HepG2 (cell line): ENCODE measurements around the gene TFAP2D. TPM values are rescaled to one million over a fixed set of nuclear protein-coding genes. Genes with fewer than 3 reads are reported as not detected.

Source experiments
- ATAC-seq: fragments of 200-7000 bp; cut with Tn5 transposase; 3 replicates; pipeline ENCODE4 v1.9.1; 2020; ENCODE audit warnings: mild to moderate bottlenecking, moderate library complexity
- BruUV-seq: library from RNA; stranded (reverse); fragments of 400-500 nt; replicated peaks from 2 replicates; lab custom pipeline; 2021; lab: Mats Ljungman, UMichigan
- CTCF ChIA-PET: fragments of 300-600 bp; formaldehyde crosslinking; extraction: SDS; loops from one replicate; lab custom pipeline; 2021; ENCODE audit warnings: low total read pairs, inconsistent platforms, low intra/inter-chr PET ratio; lab: Yijun Ruan, JAX
- POLR2A ChIA-PET: fragments of 350-600 bp; sonication (Branson Sonifier 250); formaldehyde crosslinking; loops from one replicate; lab custom pipeline; 2020; ENCODE audit warnings: antibody characterized with exemption, inconsistent platforms; lab: Yijun Ruan, JAX
- DNase-seq: peaks from one replicate; pipeline ENCODE4 v3.0.0-alpha.2; 2015; ENCODE audit warnings: low spot score
- FAIRE-seq: peaks from 3 replicates; lab custom pipeline; 2011; peaks lifted over from hg19 to GRCh38; lab: Jason Lieb, UNC
- H2AFZ ChIP-seq: one replicate; pipeline ENCODE4 v1.6.1; 2011; ENCODE audit warnings: low read length, inconsistent platforms
- H3K27ac ChIP-seq: fragments of 300-600 bp; 3 replicates; pipeline ENCODE4 v1.8.0; 2011; ENCODE audit warnings: mixed run types, mild to moderate bottlenecking, mixed read lengths, low read length, inconsistent platforms; ENCODE audit not compliant: insufficient read depth; ENCODE audit errors: extremely low read length
- H3K27me3 ChIP-seq, 2 experiments: fragments of 200-600 bp in 1 of 2; 2 replicates in 1 of 2; 3 replicates in 1 of 2; pipeline versions ENCODE4 v1.6.0 to v1.8.0; 2011; ENCODE audit warnings: low read length in 2 of 2, mild to moderate bottlenecking in 2 of 2, moderate library complexity in 2 of 2, inconsistent platforms in 1 of 2; ENCODE audit not compliant: insufficient read depth in 2 of 2, control insufficient read depth in 1 of 2
- H3K36me3 ChIP-seq, 2 experiments: fragments of 200-600 bp in 1 of 2; replicated peaks in 1 of 2; 2 replicates in 1 of 2; 3 replicates in 1 of 2; pipeline versions ENCODE4 v1.5.1 to v1.8.0; 2011; ENCODE audit warnings: low read length in 2 of 2, inconsistent platforms in 1 of 2; ENCODE audit not compliant: insufficient read depth in 2 of 2, control insufficient read depth in 1 of 2
- H3K4me1 ChIP-seq: 2 replicates; pipeline ENCODE4 v1.5.1; 2012; ENCODE audit warnings: low read length, inconsistent platforms; ENCODE audit not compliant: insufficient read depth
- H3K4me2 ChIP-seq: 2 replicates; pipeline ENCODE4 v1.6.0; 2011; ENCODE audit warnings: low read depth, low read length, inconsistent platforms
- H3K4me3 ChIP-seq, 3 experiments: fragments of 200-600 bp in 1 of 3; sonication (generic), shearing (Covaris generic) in 1 of 3; replicated peaks in 1 of 3; 2 replicates each; pipeline ENCODE4 v1.5.1; 2011 to 2016; ENCODE audit warnings: low read length in 3 of 3, inconsistent platforms in 2 of 3, low read depth in 2 of 3, mild to moderate bottlenecking in 2 of 3, control low read depth in 1 of 3, mixed read lengths in 1 of 3; ENCODE audit not compliant: insufficient read depth in 1 of 3
- H3K79me2 ChIP-seq: one replicate; pipeline ENCODE4 v1.6.1; 2011; ENCODE audit warnings: low read length, inconsistent platforms; ENCODE audit not compliant: insufficient read depth
- H3K9ac ChIP-seq: 2 replicates; pipeline ENCODE4 v1.6.0; 2011; ENCODE audit warnings: mild to moderate bottlenecking, low read depth, low read length, inconsistent platforms; ENCODE audit not compliant: insufficient read depth
- H3K9me3 ChIP-seq: 2 replicates; pipeline ENCODE4 v1.5.1; 2012; ENCODE audit warnings: mild to moderate bottlenecking, low read length
- H4K20me1 ChIP-seq: 2 replicates; pipeline ENCODE4 v1.6.0; 2011; ENCODE audit warnings: inconsistent platforms, mild to moderate bottlenecking, low read length, moderate library complexity; ENCODE audit not compliant: insufficient read depth
- CREM ChIP-seq, 2 experiments: sonication (generic) in 1 of 2; formaldehyde crosslinking in 1 of 2; IDR thresholded peaks; 2 replicates each; pipeline versions ENCODE4 v1.4.0 to v1.6.1; 2016 to 2020; ENCODE audit warnings: antibody characterized with exemption in 1 of 2, mild to moderate bottlenecking in 1 of 2, missing genetic modification reagents in 1 of 2
- FOXP4 ChIP-seq: sonication (generic); formaldehyde crosslinking; IDR thresholded peaks from 2 replicates; pipeline ENCODE4 v1.4.0; 2020; ENCODE audit warnings: missing genetic modification reagents
- GMEB2 ChIP-seq: IDR thresholded peaks from 2 replicates; pipeline ENCODE4 v1.6.1; 2016; ENCODE audit warnings: missing biosample characterization, missing genetic modification reagents, low read depth
- HCFC1 ChIP-seq: fragments of 150-350 bp; IDR thresholded peaks from 2 replicates; pipeline ENCODE4 v1.6.1; 2014; ENCODE audit warnings: low read depth, low read length
- HNF4A ChIP-seq: sonication (generic); formaldehyde crosslinking; IDR thresholded peaks from 2 replicates; pipeline ENCODE4 v1.4.0; 2020; ENCODE audit warnings: missing genetic modification reagents
- MED13 ChIP-seq: sonication (generic); formaldehyde crosslinking; IDR thresholded peaks from 2 replicates; pipeline ENCODE4 v1.5.0; 2020; ENCODE audit warnings: missing genetic modification reagents
- MED8 ChIP-seq: sonication (generic); formaldehyde crosslinking; IDR thresholded peaks from 2 replicates; pipeline ENCODE4 v1.8.1; 2023; ENCODE audit warnings: mild to moderate bottlenecking, missing genetic modification reagents; ENCODE audit not compliant: insufficient replicate concordance
- NFKBIZ ChIP-seq: IDR thresholded peaks from 2 replicates; pipeline ENCODE4 v1.6.1; 2018; ENCODE audit warnings: missing genetic modification reagents, missing compliant biosample characterization
- NFYB ChIP-seq: sonication (generic); formaldehyde crosslinking; IDR thresholded peaks from 2 replicates; pipeline ENCODE4 v1.4.0; 2020; ENCODE audit warnings: missing genetic modification reagents
- PBX2 ChIP-seq: IDR thresholded peaks from 2 replicates; pipeline ENCODE4 v1.6.1; 2016; ENCODE audit warnings: control low read depth
- ZFP36 ChIP-seq: fragments of 150-350 bp; IDR thresholded peaks from 2 replicates; pipeline ENCODE4 v1.6.1; 2018; ENCODE audit warnings: borderline replicate concordance, low read length, low read depth; ENCODE audit not compliant: partially characterized antibody
- ZNF101 ChIP-seq: sonication (generic); formaldehyde crosslinking; IDR thresholded peaks from 2 replicates; pipeline ENCODE4 v1.4.0; 2020; ENCODE audit warnings: mild to moderate bottlenecking, low read depth, missing genetic modification reagents, borderline replicate concordance
- ZNF772 ChIP-seq: sonication (generic); formaldehyde crosslinking; IDR thresholded peaks from 2 replicates; pipeline ENCODE4 v1.5.0; 2020; ENCODE audit warnings: mild to moderate bottlenecking, missing genetic modification reagents
- WGBS: methylation state at CpG from one replicate; pipeline ENCODE4 v1.1.6; 2017; ENCODE audit warnings: low lambda C conversion rate; 5-methylcytosine and 5-hydroxymethylcytosine counted together
- in situ Hi-C: cut with HindIII; loops from 2 replicates; pipeline ENCODE4 v1.10.0; 2017; ENCODE audit warnings: low pct_unique_long_range_greater_than_20kb; ENCODE audit not compliant: extremely low pct_ligation_motif_present
- intact Hi-C: fragments of 100-400 bp; cut with micrococcal nuclease; formaldehyde crosslinking; loops from one replicate; pipeline ENCODE4 v1.10.0; 2022; ENCODE audit not compliant: unreplicated experiment
- polyA plus RNA-seq, 8 experiments: library from polyadenylated mRNA; depleted of rRNA in 3 of 8; stranded (reverse) in 7 of 8; unstranded in 1 of 8; fragments of >200 nt; fragmentation: Illumina TruSeq in 4 of 8; extraction: Trizol in 4 of 8; gene quantifications; 2 replicates each; pipeline versions ENCODE4 v1.2.1 to v1.2.3, GENCODE V29; 2011 to 2016; ENCODE audit warnings: low read depth in 4 of 8, missing spikeins in 1 of 8, mixed read lengths in 1 of 8; ENCODE audit not compliant: insufficient read depth in 1 of 8
- total RNA-seq, 5 experiments: library from RNA; depleted of rRNA; stranded (reverse); fragments of >200 nt; fragmentation: Illumina TruSeq; extraction: Trizol; gene quantifications; 2 replicates each; pipeline ENCODE4 v1.2.3, GENCODE V29; 2016; ENCODE audit warnings: low read depth in 1 of 5

TFAP2D gene
- total and polyA plus RNA-seq, 2 of the 13 experiments (the other 11 are each of a cell fraction or from before 2014, with no cell fraction given) = not detected

DNA sequence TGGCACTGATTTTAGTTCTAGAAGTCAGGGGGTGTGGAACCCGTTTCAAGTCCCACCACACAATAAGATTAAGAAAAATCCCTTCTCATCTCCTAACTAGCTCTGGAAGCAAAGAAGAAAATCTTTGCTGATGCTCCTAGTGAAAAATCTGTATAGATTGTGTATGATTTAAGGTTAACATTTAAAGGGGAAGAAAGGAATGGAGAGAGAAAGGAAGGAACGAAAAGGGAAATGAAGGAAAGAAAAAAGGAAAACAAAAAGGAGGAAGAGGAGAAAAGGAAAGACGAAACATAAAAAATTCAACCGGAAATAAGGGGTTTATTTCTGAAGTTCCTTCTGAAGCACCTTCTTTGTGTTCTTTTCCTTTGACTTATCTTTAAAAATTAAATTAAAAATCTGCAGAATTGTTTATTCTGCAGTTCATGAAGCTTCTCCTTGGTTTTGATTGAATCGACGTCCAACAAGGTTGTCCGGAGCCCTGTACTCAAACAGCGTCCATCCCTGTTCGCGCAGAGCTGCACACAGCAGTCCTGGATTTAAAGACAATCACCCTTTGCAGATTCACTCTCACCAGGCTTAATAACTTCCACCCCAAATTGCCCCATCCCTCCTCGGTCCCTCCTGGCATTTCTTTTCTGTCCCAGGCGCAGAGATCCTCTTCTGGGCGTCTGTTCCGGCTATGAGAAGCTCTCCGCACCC, 103.8 kb downstream of the TFAP2D start (continued):
- no peak for TF ChIP-seq GMEB2 (CRISPR knock-in tag)
- no peak for TF ChIP-seq ZFP36
- no peak for TF ChIP-seq PBX2 (CRISPR knock-in tag)
- no peak for TF ChIP-seq CREM (IDR thresholded peaks at IDR 0.05)
- TF ChIP-seq CREM (CRISPR knock-in tag; IDR thresholded peaks at IDR 0.05) = no peak

DNA sequence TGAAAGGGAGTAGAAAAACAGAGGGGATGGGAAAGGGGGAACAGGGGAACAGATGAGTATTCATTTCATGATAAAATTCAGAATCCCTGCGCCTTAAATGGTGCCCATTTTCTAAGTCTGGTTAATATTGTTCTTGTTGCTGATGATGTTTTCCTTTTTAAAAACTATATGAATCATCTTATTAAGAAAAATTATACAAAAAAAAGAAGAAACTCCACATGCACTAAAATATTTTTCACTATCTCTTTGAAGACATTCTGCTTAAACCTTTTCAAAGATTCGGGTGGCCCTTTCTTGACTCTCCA, 104.3 kb downstream of the TFAP2D start:
- POLR2A ChIA-PET = no interaction called here
- H3K27me3 ChIP-seq = peaks cover 6 to 46% of the 10 kb centered on the region in 2 experiments
- CTCF ChIA-PET = interaction anchor here (3.2 kb wide), 1 partner anchor 1142 kb away, joined by 34 read pairs; no protein-coding TSS in a partner anchor

More for the DNA sequence above, 104.3 kb downstream of the TFAP2D start:
- TF ChIP-seq NFYB (CRISPR knock-in tag) (no peak), MED8 (CRISPR knock-in tag) (no peak), MED13 (CRISPR knock-in tag) (no peak), FOXP4 (no peak), HNF4A (no peak), HCFC1 (no peak), ZNF772 (CRISPR knock-in tag) (no peak), NFKBIZ (CRISPR knock-in tag) (no peak), ZNF101 (CRISPR knock-in tag) (no peak)
- Histone ChIP-seq H3K9me3 (no peaks in the 10 kb centered on the region), H3K4me3 (no peak overlapping the region), H3K79me2 (no peaks in the 10 kb centered on the region), H3K36me3 (no peaks in the 10 kb centered on the region), H3K27ac (no peak overlapping the region), H3K9ac (no peak overlapping the region), H4K20me1 (no peaks in the 10 kb centered on the region), H3K4me1 (no peaks in the 10 kb centered on the region), H3K4me2 (no peak overlapping the region), H2AFZ (no peak overlapping the region)
- BruUV-seq = no TSS peak
- ATAC-seq = no peak
- 2% methylated on average over 2 of the region's 2 CpGs for WGBS
- FAIRE-seq = no peak
- in situ Hi-C loops = loop anchor here (5.0 to 10.0 kb wide), 3 partner anchors 537 to 1205 kb away; no protein-coding TSS in a partner anchor
- intact Hi-C loops = loop anchor here (5.0 kb wide), 1 partner anchor 1025 kb away; no protein-coding TSS in a partner anchor
- no peak for DNase-seq
